ENCODE data around the gene POLR3A.

- TF ChIP-seq CTCF (IDR thresholded peaks at IDR 0.05; ENCODE audit: low read depth, low read length): no peak
- TF ChIP-seq EZH2phosphoT487 (IDR thresholded peaks at IDR 0.05; ENCODE audit: low read depth): no peak
Measured at GRCh38 chr10:78015546-78015945, 13.8 kb downstream of the POLR3A start.

All from OCI-LY3 (cell line).